Mammary epithelial cell (primary cell): Measurements from ENCODE around the gene IP6K3.

Experiments
- CTCF ChIP-seq, 2 donors: IDR thresholded peaks in 1 of 2; conservative IDR thresholded peaks in 1 of 2; 2 replicates each; pipeline ENCODE4 v1.5.1; 2011 to 2012; ENCODE audit warnings: inconsistent platforms in 2 of 2, low read length in 2 of 2, mild to moderate bottlenecking in 2 of 2, control low read depth in 1 of 2, low read depth in 1 of 2; ENCODE audit not compliant: insufficient read depth in 1 of 2; ENCODE audit errors: extremely low read depth in 1 of 2
- EZH2 ChIP-seq: IDR thresholded peaks from 2 replicates; pipeline ENCODE4 v1.6.1; 2012; ENCODE audit warnings: low read length, inconsistent platforms, borderline replicate concordance

- TF ChIP-seq CTCF (conservative IDR thresholded peaks at IDR 0.05 in 1 of 2, IDR thresholded peaks at IDR 0.05 in 1 of 2; ENCODE audit: extremely low read depth in 1 of 2, insufficient read depth in 1 of 2, low read depth in 1 of 2, low read length in 2 of 2), result no peak
- TF ChIP-seq EZH2, result no peak
These were observed 47.6 kb downstream of the IP6K3 start for GRCh38 chr6:33699131-33699530.
